MM.1S (cell line): ENCODE data around the gene FCER1G.

Experiments
- EZH2 ChIP-seq: fragments of 300-600 bp; sonication (generic); optimal IDR thresholded peaks from 2 replicates; pipeline ENCODE3; 2017; ENCODE audit warnings: low read depth, mild to moderate bottlenecking, antibody characterized with exemption, low read length, mixed read lengths
- TF ChIP-seq, protein P1 (sequence below): fragments of 300-600 bp; sonication (generic); IDR thresholded peaks from 2 replicates; pipeline ENCODE4 v1.5.1; 2016; ENCODE audit warnings: antibody characterized with exemption, low read length, mixed read lengths

DNA sequence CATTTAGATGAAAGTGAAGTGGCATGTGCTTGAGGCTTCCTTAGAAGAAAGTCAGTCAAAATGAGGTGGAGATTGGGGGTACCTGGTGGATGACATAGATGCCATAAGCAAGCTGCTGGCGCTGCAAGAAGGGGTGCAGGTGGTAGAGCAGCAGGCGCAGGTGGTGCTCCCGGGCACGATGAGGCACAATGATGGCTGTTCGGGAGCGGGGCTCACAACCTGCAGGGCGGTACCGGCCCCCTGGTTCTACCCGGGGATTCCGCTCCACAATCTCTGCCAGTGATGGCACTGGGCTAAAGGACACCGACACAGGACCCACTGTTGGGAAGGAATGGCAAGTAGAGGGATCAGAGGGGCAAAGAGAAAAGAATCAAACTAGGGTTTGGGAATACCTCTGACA is 40.2 kb upstream of the FCER1G start:
- no peak for TF ChIP-seq EZH2
- TF ChIP-seq, protein P1, sequence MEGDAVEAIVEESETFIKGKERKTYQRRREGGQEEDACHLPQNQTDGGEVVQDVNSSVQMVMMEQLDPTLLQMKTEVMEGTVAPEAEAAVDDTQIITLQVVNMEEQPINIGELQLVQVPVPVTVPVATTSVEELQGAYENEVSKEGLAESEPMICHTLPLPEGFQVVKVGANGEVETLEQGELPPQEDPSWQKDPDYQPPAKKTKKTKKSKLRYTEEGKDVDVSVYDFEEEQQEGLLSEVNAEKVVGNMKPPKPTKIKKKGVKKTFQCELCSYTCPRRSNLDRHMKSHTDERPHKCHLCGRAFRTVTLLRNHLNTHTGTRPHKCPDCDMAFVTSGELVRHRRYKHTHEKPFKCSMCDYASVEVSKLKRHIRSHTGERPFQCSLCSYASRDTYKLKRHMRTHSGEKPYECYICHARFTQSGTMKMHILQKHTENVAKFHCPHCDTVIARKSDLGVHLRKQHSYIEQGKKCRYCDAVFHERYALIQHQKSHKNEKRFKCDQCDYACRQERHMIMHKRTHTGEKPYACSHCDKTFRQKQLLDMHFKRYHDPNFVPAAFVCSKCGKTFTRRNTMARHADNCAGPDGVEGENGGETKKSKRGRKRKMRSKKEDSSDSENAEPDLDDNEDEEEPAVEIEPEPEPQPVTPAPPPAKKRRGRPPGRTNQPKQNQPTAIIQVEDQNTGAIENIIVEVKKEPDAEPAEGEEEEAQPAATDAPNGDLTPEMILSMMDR = no peak
